GM19099 (cell line): ENCODE results near the gene PRPF38B.

ENCODE experiments used
- POLR2A ChIP-seq: IDR thresholded peaks from 3 replicates; pipeline ENCODE4 v1.6.1; 2011; ENCODE audit warnings: low read depth; ENCODE audit not compliant: insufficient read length; ENCODE audit errors: extremely low read depth

Gene PRPF38B

DNA sequence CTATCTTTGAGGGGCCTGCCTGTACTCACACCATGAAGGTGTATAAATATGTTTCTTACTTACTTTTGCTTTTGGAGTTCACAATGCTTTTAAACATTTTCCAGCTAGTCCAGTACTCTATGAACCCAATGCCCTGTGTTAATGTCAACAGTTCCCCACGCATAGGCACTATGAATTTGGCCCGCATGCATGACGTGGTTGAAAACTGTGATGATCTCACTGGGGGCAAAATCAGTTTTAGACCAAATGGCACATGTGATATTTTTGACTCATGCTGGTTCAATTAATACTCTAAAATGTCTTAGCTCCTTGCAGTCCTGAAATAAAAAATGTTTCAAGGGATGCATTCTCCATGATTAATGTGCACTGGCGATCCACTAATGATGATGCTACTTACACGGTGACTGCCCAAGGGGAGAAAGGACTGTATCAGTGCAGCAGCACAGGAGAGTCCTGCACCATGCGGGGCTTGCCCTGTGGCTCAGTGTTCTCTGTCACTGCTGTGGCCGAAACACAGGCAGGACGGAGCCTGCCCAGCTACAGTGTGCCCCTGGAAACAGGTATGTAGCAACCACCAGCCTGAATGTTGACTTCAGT is 36.3 kb downstream of the PRPF38B start:
- no peak for TF ChIP-seq POLR2A

DNA sequence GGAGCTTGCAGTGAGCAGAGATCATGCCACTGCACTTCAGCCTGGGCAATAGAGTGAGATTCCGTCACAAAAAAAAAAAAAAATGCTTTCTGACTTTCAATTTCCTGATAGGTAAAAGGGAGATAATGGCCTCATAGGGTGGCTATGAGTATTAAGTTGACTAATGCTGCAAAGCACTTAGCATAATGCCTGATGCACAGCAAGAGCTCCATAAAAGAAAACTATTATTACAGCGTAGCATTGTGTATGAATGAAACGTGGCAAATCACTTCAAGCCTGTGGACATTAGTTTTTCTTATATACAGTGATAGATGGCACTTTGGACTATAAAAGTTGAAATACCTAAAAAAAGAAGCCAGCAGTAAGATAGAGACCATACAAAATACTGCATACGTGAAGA is 37.4 kb downstream of the PRPF38B start:
- no peak for TF ChIP-seq POLR2A

DNA sequence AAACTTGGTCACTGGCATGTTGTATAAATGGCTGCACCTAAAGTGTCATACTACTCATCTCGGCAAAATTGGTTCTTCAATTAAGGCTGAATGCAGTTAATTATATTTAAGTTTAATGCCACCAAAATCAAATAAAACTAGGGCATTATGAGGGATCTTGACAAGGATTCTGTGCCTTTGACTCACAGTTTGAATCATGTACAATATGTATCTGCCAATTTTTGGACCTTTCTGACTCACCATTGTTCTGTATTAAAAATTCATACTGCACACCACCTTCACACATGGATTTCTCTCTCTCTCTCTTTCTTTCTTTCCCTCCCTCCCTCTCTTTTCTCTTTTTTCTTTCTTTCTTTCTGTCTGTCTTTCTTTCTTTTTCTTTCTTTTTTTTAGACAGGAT is 40.3 kb downstream of the PRPF38B start:
- TF ChIP-seq POLR2A = no peak

DNA sequence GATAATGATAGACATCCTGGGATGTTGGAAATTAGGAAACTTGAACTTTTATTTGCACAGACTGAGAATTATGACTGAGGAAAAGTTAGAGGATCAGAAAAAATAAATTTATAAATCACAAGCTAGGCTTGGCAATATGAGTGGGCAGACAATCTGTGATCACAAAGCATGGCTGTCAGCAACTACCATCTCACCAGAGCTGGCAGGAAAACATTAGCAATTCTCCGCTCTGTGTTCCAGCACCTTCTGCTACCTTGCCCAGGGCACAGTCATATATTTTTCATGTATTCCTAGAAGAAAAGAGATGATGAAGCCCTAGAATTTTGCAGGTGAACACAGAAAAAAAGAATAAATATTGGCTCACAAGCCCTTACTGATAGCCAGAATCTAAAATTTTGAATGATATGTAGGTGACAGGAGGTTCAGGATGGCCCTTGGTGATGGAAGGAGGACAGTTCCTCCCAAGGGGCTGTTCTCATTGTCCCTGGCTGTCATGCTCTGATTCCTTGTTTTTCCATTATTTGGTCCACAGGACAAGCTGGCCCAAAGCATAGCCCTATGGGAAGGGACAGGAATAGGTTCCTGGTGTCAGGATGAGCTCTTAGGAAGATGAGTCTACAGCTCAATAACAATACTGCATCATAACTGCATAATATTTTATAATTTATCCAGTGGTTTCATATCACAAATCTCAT is 42.2 kb downstream of the PRPF38B start:
- no peak for TF ChIP-seq POLR2A

DNA sequence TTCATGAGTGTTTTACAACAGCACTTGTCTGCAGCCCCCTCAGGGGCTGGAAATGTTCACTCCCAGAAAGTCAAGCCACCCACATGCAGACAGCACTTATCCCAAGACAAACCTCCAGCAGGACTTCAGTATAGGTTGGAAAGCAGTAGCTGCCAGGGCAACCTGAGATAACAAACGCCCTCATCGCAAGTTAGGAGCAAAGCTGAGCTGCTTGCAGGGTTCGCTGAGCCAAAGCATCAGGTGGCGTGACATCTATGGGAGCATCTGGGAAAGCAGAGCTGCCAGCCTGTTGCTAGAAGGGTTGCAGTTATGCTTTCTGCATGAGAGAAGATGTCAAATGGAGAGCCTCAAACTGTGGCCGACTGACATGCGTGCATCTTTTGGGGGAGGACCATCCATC is 50.1 kb downstream of the PRPF38B start:
- no peak for TF ChIP-seq POLR2A

DNA sequence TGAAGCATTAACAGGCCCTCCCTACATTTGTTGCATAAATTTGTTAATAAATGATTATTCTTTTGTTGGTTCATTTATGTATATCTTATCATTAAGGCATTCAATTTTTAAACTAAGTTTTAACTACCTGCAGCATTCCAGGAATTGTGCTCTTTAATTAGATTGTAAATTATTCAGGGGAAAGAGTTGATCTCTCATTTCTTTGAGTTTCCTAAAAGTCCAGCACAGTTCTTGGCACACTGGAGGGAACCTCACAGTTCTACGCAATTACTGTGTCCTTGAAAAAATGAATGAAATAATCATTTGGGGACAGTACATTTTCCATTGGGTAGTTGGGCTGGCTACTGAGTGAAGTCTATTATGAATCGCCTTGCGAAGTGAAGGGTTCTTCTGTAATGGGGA is 53.9 kb downstream of the PRPF38B start:
- no peak for TF ChIP-seq POLR2A

DNA sequence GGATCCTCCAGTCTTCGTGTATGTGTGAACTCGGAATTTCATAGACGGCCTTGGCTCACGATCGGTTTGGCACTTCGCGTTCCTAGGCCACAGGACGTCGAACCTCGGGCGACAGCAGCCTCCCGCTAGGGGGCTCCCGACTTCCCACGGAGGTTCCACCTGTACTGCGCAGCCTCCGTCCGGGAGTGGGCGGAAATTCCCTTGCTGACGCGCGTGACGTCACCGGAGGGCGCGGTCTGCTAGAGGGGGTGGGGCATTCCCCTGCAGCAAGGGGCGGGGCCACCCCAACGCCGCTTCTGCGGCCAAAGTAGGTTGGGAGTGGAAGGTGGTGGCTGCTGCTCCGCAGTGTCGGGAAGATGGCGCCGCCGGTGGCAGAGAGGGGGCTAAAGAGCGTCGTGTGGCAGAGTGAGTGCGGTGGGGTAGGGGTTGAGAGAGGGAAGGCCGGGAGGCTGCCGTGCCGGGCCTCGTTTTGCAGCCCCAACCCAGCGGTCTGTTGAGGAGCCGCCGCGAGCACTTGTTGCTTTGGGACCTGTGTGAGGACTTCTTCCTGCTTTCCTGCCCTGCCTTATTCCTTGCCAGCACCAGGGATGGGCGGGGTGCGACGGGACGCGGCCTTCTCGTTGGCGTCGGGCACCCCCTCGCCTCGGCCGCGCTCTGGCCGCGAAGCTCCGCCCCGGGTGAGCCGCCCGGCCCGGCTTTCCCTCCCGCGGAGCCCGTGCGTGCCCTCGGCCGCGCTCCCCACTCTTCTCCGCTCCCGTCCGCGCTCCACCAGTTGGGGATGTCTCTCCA is 54.5 kb downstream of the PRPF38B start, which contains the start of gene STXBP3:
Gene STXBP3 (plus strand): TSS at position 293 of the 789 bp plus-strand sequence. CDS start 64 bp downstream, at position 357.
- TF ChIP-seq POLR2A = peak; percentile 88

DNA sequence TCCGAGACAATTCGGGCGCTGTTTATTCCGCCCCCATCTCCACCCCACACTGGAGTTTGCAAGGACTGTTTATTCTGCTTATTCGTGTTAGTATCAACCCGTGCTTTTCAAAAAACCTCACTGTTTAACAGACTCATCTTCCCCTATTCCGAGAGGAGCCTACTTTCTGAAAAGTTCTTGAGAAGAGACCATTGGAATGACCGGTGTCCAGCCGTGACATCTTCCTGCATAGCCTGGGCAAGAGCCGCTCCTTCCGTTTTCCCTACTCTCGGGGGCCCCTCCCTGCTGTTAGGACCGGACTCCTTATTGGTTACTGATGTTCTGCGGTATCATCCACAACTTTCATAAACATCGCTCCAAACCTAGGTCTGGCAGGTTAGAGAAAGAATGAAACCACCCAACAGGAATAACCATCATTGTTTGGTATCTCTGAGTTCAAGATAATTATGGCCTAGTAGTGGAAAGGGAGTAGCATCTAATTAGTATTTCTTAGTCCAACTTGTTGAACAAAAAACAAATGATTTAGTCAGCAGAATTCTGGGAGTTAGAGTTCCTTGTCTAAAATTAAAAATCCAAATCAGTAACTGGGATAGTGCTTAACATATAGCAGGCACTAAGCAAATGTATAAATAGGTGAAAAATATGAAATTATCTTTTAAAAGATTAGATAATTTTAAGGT is 55.2 kb downstream of the PRPF38B start:
- no peak for TF ChIP-seq POLR2A

DNA sequence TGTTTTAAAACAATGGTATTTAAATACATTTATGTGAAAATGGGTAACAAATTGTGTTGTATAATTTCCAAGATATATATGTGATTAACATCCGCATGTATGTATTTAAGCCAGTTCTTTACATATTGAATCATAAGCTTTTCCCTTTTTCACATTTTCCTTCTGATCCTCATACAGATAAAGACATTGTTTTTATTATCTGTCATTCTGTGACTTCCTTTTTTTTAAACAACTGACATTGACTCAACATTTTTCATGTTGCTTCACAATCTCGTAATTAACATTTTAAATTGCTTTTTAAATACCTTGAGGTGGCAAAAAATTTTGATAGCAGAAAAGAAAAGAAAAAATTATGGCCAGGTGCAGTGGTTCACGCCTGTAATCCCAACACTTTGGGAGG is 55.8 kb downstream of the PRPF38B start:
- TF ChIP-seq POLR2A = no peak

DNA sequence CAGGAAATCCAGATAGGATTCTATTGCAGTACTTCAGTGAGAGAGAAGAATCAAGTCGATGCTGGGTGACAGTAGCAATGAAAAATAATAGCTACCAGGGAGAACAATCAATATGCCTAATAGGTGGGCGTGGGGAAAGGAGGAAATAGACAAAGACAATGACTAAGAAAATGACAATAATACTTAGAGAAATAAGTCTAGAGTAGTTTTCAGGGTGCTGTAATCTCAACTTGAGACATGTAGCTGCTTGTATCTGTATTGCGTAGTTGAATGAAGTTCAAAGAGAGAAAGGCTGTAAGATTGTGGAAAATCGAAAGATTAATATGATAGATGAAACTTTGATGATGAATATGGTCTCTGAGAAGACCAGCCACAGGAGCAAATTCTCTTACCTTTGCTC is 57.0 kb downstream of the PRPF38B start:
- no peak for TF ChIP-seq POLR2A

DNA sequence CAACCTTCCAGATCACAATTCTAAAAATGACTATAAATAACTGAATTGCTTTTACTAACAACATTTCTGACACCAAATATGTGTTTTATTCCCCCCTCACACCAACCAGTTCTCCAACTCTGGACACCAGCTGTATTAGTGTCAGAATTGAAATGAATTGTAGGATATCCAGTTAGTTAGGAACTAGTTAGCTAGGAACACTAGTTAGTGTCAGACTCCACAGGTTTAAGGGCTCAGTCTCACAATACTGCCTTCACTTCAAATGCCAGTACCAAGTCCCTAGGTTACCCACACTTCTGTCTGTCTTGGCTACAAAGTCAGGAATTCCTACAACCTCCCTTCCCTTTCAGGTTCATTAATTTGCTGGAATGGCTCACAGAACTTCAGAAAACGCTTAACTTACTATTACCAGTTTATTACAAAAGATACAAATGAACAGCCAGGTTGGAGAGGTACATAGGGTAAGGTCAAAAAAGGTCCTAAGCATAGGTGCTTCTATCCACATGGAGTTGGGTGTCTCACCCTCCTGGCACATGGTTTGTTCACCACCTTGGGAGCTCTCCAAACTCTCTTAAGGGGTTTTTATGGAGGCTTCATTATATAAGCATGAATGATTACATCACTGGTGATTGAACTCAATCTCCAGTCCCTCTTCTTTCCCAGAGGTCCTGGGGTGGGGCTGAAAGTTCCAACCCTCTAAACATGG is 58.5 kb downstream of the PRPF38B start:
- TF ChIP-seq POLR2A = no peak
